ENCODE results near the gene FHIT.

Gene FHIT

DNA sequence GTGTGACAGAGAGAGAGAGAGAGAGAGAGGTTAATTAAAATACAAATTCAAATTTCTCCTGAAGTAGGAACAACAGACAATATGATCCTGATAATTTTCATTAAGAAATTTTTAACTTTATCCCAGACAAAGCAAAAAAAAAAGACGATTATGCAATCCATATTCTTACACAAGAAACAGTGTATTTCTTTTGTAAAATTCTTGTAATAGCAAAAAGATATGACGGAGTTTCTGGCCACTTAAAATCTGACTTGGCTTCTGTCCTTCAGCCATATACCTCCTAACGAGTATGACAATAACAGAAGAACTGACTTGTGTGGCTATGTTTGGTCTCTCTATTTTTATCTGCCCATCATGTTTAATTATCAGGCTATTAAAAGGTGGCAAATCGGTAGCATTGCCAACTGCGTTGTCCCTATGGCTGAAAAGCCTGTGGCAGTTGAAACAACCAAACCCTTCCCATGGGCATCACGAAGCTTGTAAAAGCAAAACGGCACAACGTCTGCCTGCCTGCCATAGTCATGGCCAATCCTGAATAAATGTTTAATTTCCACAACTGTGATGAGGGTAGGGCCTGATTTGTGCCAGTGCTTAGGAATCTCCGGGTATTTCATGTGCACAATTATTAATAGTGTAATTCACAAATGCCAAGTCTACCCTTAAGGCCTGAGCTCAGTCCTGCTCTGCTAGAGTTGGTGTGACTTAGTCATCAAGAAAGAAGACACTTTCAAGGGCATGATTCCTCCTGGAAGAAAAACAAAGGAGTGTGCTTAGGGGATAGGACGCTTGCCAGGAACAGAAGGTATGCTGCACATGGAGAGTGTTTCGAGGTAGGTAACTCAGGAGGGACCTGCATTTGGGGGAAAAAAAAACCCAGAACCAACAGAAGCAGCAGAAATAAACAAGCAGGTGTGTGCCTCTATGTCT, 1090.2 kb downstream of the FHIT start:
- DNase-seq (ENCODE audit: low read depth) = no peak

GRCh38 chr3:60160111-60160821, 1091.0 kb downstream of the FHIT start:
- no peak for DNase-seq (ENCODE audit: low read depth)

GRCh38 chr3:60158035-60158434, 1093.2 kb downstream of the FHIT start:
- no peak for DNase-seq (ENCODE audit: low read depth)

DNA sequence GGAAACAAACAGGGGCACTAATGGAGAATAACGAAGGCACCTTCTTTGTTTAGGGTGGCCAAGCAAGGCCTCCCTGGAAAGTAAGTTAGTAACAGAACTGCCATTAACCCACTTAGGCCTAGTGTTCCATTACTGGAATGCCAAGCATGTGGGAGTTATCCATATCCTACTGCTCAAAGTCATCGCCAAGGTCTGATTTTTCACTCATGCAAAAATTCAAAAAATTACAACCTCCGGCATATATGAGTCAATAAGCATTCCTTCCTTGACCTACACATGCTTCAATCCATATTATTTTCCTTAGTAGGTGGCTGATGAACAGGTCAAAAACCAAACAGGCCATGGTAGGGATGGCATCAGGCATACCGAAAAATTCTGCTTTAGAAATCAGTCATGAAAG, 1097.2 kb downstream of the FHIT start:
- no peak for DNase-seq (ENCODE audit: low read depth)

DNA sequence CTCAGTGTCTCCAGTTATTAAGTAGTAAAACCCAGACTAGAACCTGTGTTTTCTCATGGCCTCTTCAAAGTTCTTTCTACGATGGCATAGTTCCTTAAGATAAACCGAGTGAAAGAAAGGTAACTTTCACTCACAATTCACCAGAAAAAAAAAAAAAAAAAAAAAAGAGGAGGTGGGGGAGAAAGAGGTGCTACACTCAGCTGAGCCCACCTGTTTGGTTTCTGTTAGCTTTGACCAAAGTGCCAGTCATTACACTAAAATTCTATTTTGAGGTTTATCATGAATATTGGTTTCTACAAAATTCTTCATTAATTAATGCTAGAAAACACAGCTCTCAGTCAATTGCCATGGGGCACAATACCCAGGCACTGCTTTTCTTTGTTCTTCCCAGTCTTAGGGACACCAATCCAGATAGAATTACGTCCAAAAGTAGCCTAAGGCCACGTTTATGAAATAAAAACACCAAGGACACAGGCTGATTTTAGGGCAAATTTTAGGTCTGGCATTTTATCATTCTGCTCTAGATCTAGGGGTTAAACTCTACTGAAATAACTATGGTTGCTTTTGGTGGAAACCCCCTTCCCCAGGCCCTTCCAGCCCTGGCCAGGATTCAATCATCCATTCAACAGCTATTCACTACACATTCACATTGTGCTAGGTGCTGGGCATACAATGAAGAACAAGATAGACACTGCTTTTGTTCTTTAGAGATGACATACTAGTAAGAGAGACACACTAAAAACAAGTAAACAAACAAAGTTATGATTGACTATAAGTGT, 1097.8 kb downstream of the FHIT start:
- no peak for DNase-seq (ENCODE audit: low read depth)

GRCh38 chr3:60149501-60149900, 1101.8 kb downstream of the FHIT start:
- DNase-seq (ENCODE audit: low read depth) = no peak

DNA sequence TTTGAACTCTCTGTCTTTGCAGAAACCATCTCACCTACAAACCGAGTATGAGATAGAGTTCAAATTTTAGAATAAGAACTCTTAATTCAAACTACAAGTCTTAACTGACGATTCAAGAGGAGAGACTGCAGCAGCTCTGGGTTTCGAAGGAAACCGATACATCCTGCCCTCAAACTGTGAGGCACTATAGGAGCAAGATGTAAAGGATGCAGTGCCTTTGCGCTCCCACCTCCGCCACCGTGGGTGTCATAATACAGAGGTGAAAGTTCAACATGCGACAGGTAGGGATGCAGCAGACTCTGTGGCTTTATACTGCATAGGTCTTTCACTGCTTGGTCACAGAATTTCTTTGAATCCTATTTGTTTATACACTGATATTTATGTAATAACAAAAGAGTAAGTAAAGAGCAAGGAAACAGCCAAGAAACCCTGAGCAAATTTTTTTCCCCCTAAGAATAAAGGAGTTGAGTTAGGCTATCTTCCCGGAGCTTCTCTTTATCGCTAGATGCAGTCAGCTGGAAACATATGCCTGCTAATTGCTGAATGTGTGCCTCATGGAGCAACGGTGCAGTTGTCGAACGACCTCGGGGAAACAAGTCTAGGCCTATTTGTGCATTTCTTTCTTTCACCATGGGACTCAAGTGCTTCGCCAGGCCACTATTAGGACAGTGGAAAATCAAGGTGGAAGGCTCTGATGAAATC, 1103.9 kb downstream of the FHIT start:
- DNase-seq (ENCODE audit: low read depth) = no peak

GRCh38 chr3:60146121-60146520, 1105.1 kb downstream of the FHIT start:
- no peak for DNase-seq (ENCODE audit: low read depth)

- no peak for DNase-seq (ENCODE audit: low read depth)
Observed at GRCh38 chr3:60144071-60144470, 1107.2 kb downstream of the FHIT start.

GRCh38 chr3:60142009-60142408, 1109.2 kb downstream of the FHIT start:
- no peak for DNase-seq (ENCODE audit: low read depth)

DNA sequence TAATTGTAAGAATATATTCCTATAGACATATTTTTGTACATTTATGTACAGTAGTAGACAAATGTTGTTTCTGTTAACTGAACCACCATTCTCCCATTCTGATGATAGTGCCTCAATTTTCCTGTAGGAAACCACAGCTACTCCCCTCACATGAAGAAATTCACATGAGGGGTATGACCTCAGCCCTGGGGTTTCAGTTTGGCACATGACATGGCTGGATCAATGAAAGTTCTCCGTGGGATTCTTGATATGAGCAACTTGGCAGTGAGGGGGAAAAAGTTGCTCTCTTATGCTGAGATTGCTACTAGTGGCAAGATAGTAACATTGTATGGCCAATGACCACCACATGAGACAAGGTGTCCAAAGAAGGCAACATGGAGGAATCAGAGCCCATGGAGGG, 1111.1 kb downstream of the FHIT start:
- DNase-seq (ENCODE audit: low read depth) = no peak

DNA sequence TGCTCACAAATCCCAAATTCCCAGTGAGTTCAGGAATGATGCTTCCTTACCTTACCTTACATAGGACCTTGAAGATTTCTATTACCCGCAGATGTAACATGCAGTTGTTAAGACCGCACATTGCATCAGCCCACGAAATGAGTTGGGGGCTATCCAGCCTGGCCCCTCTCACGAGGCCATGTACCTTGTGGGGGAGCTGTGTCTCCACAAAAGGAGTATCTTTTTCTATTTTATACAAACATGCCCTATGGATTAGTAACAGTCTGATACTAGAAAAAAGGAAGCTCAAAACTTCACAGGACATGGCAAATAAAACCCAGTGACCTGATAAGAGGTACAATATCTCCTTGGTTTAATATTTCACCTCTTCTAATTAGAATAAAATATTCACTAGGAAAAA, 1114.7 kb downstream of the FHIT start:
- DNase-seq (ENCODE audit: low read depth) = no peak

DNA sequence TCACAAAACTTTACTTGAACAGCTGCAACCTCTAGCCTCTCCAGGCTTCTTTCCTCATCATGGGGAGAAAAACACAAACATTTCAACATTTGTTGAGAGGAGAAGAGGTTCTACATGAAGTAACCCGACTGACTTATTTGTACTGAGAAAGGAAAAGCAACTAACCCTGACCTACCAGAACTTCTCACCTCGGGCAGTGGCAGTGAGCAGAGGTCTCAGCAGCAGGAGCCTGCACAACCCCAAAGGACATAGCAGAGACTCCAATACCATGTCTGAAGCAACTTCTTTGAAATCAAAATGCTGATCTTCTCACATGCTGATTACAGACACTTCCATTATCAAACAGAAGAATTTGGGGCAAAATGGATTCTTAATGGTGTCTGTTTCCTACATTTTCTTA, 1115.8 kb downstream of the FHIT start:
- no peak for DNase-seq (ENCODE audit: low read depth)

- no peak for DNase-seq (ENCODE audit: low read depth)
Observed at GRCh38 chr3:60133269-60134162, 1117.7 kb downstream of the FHIT start.

DNA sequence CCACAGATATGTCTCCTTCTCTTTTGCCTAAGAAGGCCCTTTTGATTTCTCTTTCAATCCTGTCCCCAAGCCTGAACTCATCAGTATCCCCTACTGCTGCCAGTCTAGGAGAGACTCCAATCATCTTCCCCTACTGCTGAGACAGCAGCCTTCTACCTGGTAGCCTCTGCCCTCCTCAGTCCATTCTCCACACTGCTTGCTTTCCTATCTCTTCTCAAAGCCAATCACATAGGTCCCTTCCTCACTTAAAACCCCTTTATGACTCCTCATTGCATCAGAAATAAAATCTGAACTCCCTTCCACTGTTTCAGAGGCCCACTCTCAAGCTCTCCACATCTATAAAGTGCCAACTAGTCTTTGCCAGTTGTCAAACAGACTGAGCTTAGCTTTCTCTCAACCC, 1119.6 kb downstream of the FHIT start:
- DNase-seq (ENCODE audit: low read depth) = no peak

DNA sequence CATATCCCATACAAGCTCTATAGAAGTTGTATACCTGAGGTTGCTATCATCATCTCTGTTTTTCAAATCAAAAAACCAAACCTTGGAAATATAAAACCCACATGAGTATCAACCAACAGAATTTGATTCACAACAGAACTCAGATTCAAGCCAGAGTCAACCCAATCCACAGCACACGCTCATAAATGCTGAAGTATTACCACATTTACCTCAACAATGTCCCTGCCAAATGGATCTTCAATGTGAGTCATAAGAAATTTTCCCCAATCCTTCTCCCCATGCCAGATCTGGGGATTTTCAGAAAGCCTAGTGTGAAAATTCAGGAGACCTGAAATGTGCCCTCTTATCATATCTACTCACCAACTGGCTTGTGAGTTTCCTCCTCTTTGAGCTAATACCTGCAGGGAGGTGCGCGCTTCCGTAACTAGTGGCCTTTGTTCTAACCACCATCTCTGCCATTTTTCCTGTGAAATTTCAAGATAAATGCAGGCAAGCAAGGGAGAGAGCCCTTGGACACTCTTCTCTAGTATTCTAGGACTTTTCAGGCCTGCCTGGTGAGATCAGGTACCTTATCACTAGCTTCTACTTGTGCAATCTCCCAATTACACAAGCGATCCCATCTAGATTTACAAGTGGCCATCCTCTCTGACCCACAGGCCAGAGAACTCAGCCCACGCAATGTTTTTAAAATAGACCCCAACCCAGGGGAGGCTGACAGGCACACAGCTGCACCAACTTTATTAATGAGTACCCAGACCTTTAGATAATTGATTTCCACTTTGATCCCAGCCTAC, 1124.5 kb downstream of the FHIT start:
- DNase-seq (ENCODE audit: low read depth) = no peak

DNA sequence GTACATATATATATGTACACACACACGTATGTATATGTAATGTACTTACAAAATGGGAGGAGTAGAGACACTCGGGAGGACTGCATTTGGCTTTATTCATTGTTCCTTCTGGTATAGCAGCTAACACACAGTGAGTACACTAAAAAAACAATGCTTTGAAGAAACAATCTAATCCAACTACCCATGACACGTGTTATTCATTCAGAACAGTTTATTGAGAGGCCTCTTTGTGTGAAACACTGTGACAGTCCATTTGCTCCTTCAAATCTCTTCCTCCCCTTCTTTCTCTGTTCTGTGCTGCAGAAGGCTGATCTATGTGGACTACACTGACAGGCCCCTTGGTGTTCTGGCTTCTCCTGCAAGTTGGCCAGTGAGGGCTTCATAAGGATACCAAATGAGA, 1125.6 kb downstream of the FHIT start:
- no peak for DNase-seq (ENCODE audit: low read depth)

DNA sequence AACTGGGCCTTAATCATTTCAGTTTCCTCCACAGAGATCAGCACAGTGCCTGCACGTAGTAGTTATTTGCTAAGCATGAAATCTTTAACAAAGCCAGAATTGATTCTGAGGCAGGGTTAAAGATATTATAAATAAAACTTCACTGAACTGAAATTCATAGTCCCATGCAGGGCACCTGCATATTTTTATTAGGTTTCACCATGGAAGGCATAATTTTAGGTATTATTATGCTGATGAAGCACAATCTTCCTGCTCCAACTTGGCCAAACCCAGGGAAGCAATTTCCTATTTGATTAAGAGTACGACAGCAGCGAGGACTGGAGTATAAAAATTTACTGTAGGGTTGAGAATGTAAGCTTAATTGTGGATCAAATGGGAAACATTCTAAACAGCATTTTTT, 1131.0 kb downstream of the FHIT start:
- DNase-seq (ENCODE audit: low read depth) = no peak

- DNase-seq (ENCODE audit: low read depth) = no peak
Observed at GRCh38 chr3:60114191-60114590, 1137.1 kb downstream of the FHIT start.

GRCh38 chr3:60107275-60107674, 1144.0 kb downstream of the FHIT start:
- no peak for DNase-seq (ENCODE audit: low read depth)

All from stimulated activated CD8-positive, alpha-beta memory T cell treated with anti-CD3 and anti-CD28 coated beads, Interleukin-12 subunit alpha, Interleukin-12 subunit beta, amount 100 ng/mL, for 4 hours (primary cell).